ENCODE data around the gene GPC6.

The GPC6 gene

DNA sequence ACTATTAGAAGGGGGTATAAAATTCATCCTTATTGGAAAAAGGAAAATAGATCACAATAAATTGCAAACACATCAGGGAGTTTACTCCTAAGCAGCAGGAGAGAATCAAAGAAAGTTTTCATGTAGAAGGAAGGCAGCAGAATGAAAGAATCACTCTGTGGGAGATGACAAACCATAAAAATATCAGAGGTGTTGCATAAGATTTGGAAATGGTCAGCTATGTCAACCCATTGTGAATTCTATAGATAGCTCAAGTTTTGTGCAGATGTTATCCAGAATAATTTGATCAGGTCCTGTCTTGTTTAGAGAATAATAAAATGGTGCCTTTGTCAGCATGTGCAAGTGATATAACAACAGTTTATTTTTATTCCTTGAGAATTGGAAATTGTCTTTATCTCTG, 630.5 kb downstream of the GPC6 start:
- H3K9ac ChIP-seq (ENCODE audit: low read length): no peak overlapping the region
- no peak overlapping the region for H3K4me3 ChIP-seq (ENCODE audit: low read length)
- H3K9me3 ChIP-seq (ENCODE audit: insufficient read depth, low read length): no peaks in the 10 kb centered on the region
- H3K4me1 ChIP-seq (ENCODE audit: low read length): no peaks in the 10 kb centered on the region
- no peaks in the 10 kb centered on the region for H3K36me3 ChIP-seq (replicated peaks; ENCODE audit: low read depth, low read length)
- TF ChIP-seq, protein P1, sequence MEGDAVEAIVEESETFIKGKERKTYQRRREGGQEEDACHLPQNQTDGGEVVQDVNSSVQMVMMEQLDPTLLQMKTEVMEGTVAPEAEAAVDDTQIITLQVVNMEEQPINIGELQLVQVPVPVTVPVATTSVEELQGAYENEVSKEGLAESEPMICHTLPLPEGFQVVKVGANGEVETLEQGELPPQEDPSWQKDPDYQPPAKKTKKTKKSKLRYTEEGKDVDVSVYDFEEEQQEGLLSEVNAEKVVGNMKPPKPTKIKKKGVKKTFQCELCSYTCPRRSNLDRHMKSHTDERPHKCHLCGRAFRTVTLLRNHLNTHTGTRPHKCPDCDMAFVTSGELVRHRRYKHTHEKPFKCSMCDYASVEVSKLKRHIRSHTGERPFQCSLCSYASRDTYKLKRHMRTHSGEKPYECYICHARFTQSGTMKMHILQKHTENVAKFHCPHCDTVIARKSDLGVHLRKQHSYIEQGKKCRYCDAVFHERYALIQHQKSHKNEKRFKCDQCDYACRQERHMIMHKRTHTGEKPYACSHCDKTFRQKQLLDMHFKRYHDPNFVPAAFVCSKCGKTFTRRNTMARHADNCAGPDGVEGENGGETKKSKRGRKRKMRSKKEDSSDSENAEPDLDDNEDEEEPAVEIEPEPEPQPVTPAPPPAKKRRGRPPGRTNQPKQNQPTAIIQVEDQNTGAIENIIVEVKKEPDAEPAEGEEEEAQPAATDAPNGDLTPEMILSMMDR (IDR thresholded peaks at IDR 0.05; ENCODE audit: low read depth, low read length): no peak
- no peak for TF ChIP-seq EZH2phosphoT487 (IDR thresholded peaks at IDR 0.05; ENCODE audit: low read depth)
- H4K20me1 ChIP-seq (ENCODE audit: insufficient read depth, low read length): no peaks in the 10 kb centered on the region
- no peaks in the 10 kb centered on the region for H3K27me3 ChIP-seq (ENCODE audit: low read depth, low read length)
- H3K79me2 ChIP-seq (ENCODE audit: low read length): no peaks in the 10 kb centered on the region
- no peak overlapping the region for H3K27ac ChIP-seq (ENCODE audit: low read length)
- H3K4me2 ChIP-seq (ENCODE audit: low read length): no peak overlapping the region
- no peak overlapping the region for H2AFZ ChIP-seq (ENCODE audit: low read depth, low read length)

DNA sequence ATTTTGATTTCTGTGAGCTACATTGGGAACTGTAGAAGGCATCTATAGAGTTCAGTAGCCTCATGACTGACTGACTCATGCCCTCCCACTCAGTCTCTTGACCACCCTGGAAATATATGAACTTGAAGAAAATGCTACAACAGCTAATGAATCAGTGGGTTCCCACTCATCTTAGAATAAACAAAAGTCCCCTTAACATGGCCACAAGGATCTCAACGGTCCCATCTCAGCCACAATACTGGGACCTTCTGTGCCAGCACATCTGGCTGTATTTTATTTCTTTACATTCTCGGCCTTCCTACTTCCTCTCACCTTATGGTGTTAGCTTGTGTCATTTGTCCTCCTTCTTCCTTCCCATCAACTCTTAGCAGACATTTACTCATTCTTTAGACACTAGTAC, 633.1 kb downstream of the GPC6 start:
- no peaks in the 10 kb centered on the region for H3K9me3 ChIP-seq (ENCODE audit: insufficient read depth, low read length)
- no peak overlapping the region for H3K4me2 ChIP-seq (ENCODE audit: low read length)
- H3K4me1 ChIP-seq (ENCODE audit: low read length): no peaks in the 10 kb centered on the region
- no peaks in the 10 kb centered on the region for H3K79me2 ChIP-seq (ENCODE audit: low read length)
- H2AFZ ChIP-seq (ENCODE audit: low read depth, low read length): no peak overlapping the region
- H3K27ac ChIP-seq (ENCODE audit: low read length): no peak overlapping the region
- H3K4me3 ChIP-seq (ENCODE audit: low read length): no peak overlapping the region
- H3K36me3 ChIP-seq (replicated peaks; ENCODE audit: low read depth, low read length): no peaks in the 10 kb centered on the region
- H3K9ac ChIP-seq (ENCODE audit: low read length): no peak overlapping the region
- TF ChIP-seq, protein P1 (IDR thresholded peaks at IDR 0.05; ENCODE audit: low read depth, low read length): no peak
- no peak for TF ChIP-seq EZH2phosphoT487 (IDR thresholded peaks at IDR 0.05; ENCODE audit: low read depth)
- H4K20me1 ChIP-seq (ENCODE audit: insufficient read depth, low read length): no peaks in the 10 kb centered on the region
- H3K27me3 ChIP-seq (ENCODE audit: low read depth, low read length): no peaks in the 10 kb centered on the region

DNA sequence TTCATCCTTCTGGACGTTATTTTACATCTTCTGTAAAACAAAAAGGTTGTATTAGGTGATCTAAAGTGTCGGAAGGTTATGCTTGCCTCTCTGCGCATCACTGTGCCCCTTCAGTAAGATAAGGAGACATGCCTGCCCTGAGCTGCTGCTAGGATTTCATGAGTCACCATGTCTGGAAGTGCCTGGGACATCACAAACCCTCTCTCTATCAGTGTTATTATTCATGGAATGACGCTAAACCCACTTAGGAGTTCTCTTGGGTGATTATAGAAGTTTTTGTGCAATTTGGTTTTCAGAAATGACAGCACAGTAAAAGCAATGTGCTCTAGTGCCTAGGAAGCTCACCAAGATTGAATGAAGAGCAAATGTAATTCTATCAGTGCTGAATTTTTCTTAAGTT, 635.2 kb downstream of the GPC6 start:
- TF ChIP-seq EZH2phosphoT487 (IDR thresholded peaks at IDR 0.05; ENCODE audit: low read depth): no peak
- TF ChIP-seq, protein P1 (IDR thresholded peaks at IDR 0.05; ENCODE audit: low read depth, low read length): no peak
- Histone ChIP-seq H3K4me2 (ENCODE audit: low read length) (no peak overlapping the region), H4K20me1 (ENCODE audit: insufficient read depth, low read length) (no peaks in the 10 kb centered on the region), H3K36me3 (replicated peaks; ENCODE audit: low read depth, low read length) (no peaks in the 10 kb centered on the region), H3K27ac (ENCODE audit: low read length) (no peak overlapping the region), H3K9me3 (ENCODE audit: insufficient read depth, low read length) (no peaks in the 10 kb centered on the region), H3K27me3 (ENCODE audit: low read depth, low read length) (no peaks in the 10 kb centered on the region), H3K4me1 (ENCODE audit: low read length) (no peaks in the 10 kb centered on the region), H3K79me2 (ENCODE audit: low read length) (no peaks in the 10 kb centered on the region), H3K4me3 (ENCODE audit: low read length) (no peak overlapping the region), H2AFZ (ENCODE audit: low read depth, low read length) (no peak overlapping the region), H3K9ac (ENCODE audit: low read length) (no peak overlapping the region)

DNA sequence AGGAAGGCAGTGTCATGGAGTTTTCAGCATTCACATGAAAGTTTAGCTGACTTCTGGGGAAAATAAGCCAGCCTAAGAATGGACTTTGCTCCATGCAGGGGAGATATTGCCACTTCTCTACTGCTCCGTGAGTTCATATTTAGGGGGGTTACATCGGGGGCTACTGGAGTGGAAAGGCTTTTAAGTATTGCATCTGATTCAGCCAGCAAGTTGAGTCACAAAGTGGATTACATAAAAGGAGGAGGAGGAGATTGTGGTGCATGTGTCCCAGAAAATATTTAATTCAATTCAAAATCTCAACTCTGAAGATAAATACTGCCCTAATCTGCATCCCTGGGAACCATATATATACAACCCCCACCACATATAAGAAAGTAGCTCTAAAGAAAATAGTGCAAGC, 635.7 kb downstream of the GPC6 start:
- Histone ChIP-seq H3K36me3 (replicated peaks; ENCODE audit: low read depth, low read length) (no peaks in the 10 kb centered on the region), H3K4me1 (ENCODE audit: low read length) (no peaks in the 10 kb centered on the region), H3K9ac (ENCODE audit: low read length) (no peak overlapping the region), H3K27ac (ENCODE audit: low read length) (no peak overlapping the region), H2AFZ (ENCODE audit: low read depth, low read length) (no peak overlapping the region), H3K79me2 (ENCODE audit: low read length) (no peaks in the 10 kb centered on the region), H4K20me1 (ENCODE audit: insufficient read depth, low read length) (no peaks in the 10 kb centered on the region), H3K27me3 (ENCODE audit: low read depth, low read length) (no peaks in the 10 kb centered on the region), H3K4me3 (ENCODE audit: low read length) (no peak overlapping the region), H3K9me3 (ENCODE audit: insufficient read depth, low read length) (no peaks in the 10 kb centered on the region), H3K4me2 (ENCODE audit: low read length) (no peak overlapping the region)
- TF ChIP-seq, protein P1 (IDR thresholded peaks at IDR 0.05; ENCODE audit: low read depth, low read length): no peak
- no peak for TF ChIP-seq EZH2phosphoT487 (IDR thresholded peaks at IDR 0.05; ENCODE audit: low read depth)
